Myocyte (in vitro differentiated cells): Measurements from ENCODE around the gene HOXA11. TPM values are rescaled to one million over a fixed set of nuclear protein-coding genes. Genes with fewer than 3 reads are reported as not detected.
A peak's percentile ranks its signal among the peaks of the same experiment; 100 is the strongest.

Experiments used
- DNase-seq: peaks from one replicate; pipeline ENCODE4 v3.0.0-alpha.2; 2012; ENCODE audit warnings: low read depth
- microRNA counts: library from miRNA; unstranded; fragments of <30 nt; microRNA quantifications from one replicate; lab custom pipeline; 2016
- microRNA-seq: library from miRNA; unstranded; fragments of <30 nt; microRNA quantifications from one replicate; pipeline ENCODE4, GENCODE V29; 2016
- total RNA-seq: library from RNA; depleted of rRNA; stranded (reverse); fragments of >200 nt; gene quantifications from 2 replicates; pipeline ENCODE4 v1.2.3, GENCODE V29; 2014

The HOXA11 gene
- total RNA-seq, 1 donor from 2014 or later = 1.7 TPM

GRCh38 chr7:27138472-27138871 is 46.6 kb downstream of the HOXA11 start:
- no peak for DNase-seq

- DNase-seq = no peak
These were observed 47.3 kb downstream of the HOXA11 start for GRCh38 chr7:27137640-27138315.

GRCh38 chr7:27134392-27134791 is 50.6 kb downstream of the HOXA11 start:
- DNase-seq = peak; percentile 79

- no peak for DNase-seq
These were observed 51.4 kb downstream of the HOXA11 start for GRCh38 chr7:27133409-27134231.

GRCh38 chr7:27132978-27133377 is 52.1 kb downstream of the HOXA11 start:
- no peak for DNase-seq

- DNase-seq = no peak
These were observed 52.8 kb downstream of the HOXA11 start for GRCh38 chr7:27132214-27132613.

- no peak for DNase-seq
These were observed 53.6 kb downstream of the HOXA11 start for GRCh38 chr7:27131390-27131819.

MicroRNAs within 50 kb of the gene (microRNA counts, 767-probe panel; counts per million panel counts)
- microRNA hsa-miR-196b-5p (lab: Ali Mortazavi, UCI) = not detected

Small RNAs within 50 kb of the gene (microRNA-seq; reads per million reads assigned to microRNA genes)
- gene MIR196B = 435 reads per million, percentile 72 among the genes with 10 or more reads in this experiment

Other genes starting within 250 kb of the HOXA11 start
- 4.5 and 5.5 TPM in 2 replicates for gene HOXA1, start 89.2 kb downstream of the HOXA11 start, total RNA-seq
- 0.42 and 0.56 TPM in 2 replicates for gene HOXA2, start 82.5 kb downstream of the HOXA11 start, total RNA-seq
- 5.0 and 6.7 TPM in 2 replicates for gene HOXA4, start 54.5 kb downstream of the HOXA11 start, total RNA-seq
- gene HOXA5, start 41.6 kb downstream of the HOXA11 start, total RNA-seq = 5.7 and 8.8 TPM in 2 replicates
- gene HOXA6, start 37.5 kb downstream of the HOXA11 start, total RNA-seq = 0.80 and 1.0 TPM in 2 replicates
- 1.7 and 4.4 TPM in 2 replicates for gene HOXA3, start 32.6 kb downstream of the HOXA11 start, total RNA-seq
- 20.5 and 20.9 TPM in 2 replicates for gene HOXA7, start 28.6 kb downstream of the HOXA11 start, total RNA-seq
- gene HOXA9, start 19.7 kb downstream of the HOXA11 start, total RNA-seq = 9.1 and 13.0 TPM in 2 replicates
- gene HOXA10, start 10.9 kb downstream of the HOXA11 start, total RNA-seq = 14.6 and 15.1 TPM in 2 replicates
- 0.13 and 0.26 TPM in 2 replicates for gene HOXA13, start 14.9 kb upstream of the HOXA11 start, total RNA-seq
- not detected in 2 replicates for gene EVX1, start 57.6 kb upstream of the HOXA11 start, total RNA-seq